HG03432 (cell line): Measurements from ENCODE around the gene BRD4.

ENCODE experiments used
- ATAC-seq: cut with Tn5 transposase; IDR thresholded peaks from one replicate; pipeline ENCODE4 v1.9.1; 2021; ENCODE audit warnings: mild to moderate bottlenecking, moderate library complexity; ENCODE audit not compliant: unreplicated experiment

Gene BRD4

GRCh38 chr19:15317392-15318071 is 14.8 kb downstream of the BRD4 start:
- ATAC-seq: no peak

- ATAC-seq: no peak
Observed at GRCh38 chr19:15316498-15316897, 15.8 kb downstream of the BRD4 start.

- ATAC-seq: no peak
Observed at GRCh38 chr19:15315101-15315500, 17.2 kb downstream of the BRD4 start.

GRCh38 chr19:15313649-15314279 is 18.6 kb downstream of the BRD4 start:
- no peak for ATAC-seq

GRCh38 chr19:15307169-15307568 is 25.2 kb downstream of the BRD4 start:
- ATAC-seq: no peak

- ATAC-seq: no peak
Observed at GRCh38 chr19:15305582-15306334, 26.6 kb downstream of the BRD4 start.

GRCh38 chr19:15304140-15304705 is 28.1 kb downstream of the BRD4 start:
- ATAC-seq: no peak

- ATAC-seq: no peak
Observed at GRCh38 chr19:15303105-15303780, 29.1 kb downstream of the BRD4 start.

GRCh38 chr19:15300533-15301197 is 31.7 kb downstream of the BRD4 start:
- ATAC-seq: no peak

GRCh38 chr19:15299568-15300409 is 32.5 kb downstream of the BRD4 start:
- ATAC-seq: no peak

- no peak for ATAC-seq
Observed at GRCh38 chr19:15298847-15299567, 33.3 kb downstream of the BRD4 start.

- no peak for ATAC-seq
Observed at GRCh38 chr19:15297416-15298224, 34.7 kb downstream of the BRD4 start.

- ATAC-seq: no peak
Observed at GRCh38 chr19:15296841-15297415, 35.4 kb downstream of the BRD4 start.

GRCh38 chr19:15296353-15296752 is 36.0 kb downstream of the BRD4 start:
- no peak for ATAC-seq

GRCh38 chr19:15294561-15294990 is 37.8 kb downstream of the BRD4 start:
- no peak for ATAC-seq

- no peak for ATAC-seq
Observed at GRCh38 chr19:15293781-15294491, 38.4 kb downstream of the BRD4 start.
